Measurements from ENCODE around the gene ACAD11.

The ACAD11 gene

GRCh38 chr3:132550579-132551305 lies 108.9 kb downstream of the ACAD11 start:
- DNase-seq, result no peak

- no peak for DNase-seq
Observed at GRCh38 chr3:132549890-132550578, 109.6 kb downstream of the ACAD11 start.

- no peak for DNase-seq
Observed at GRCh38 chr3:132549169-132549568, 110.4 kb downstream of the ACAD11 start.

- no peak for DNase-seq
Observed at GRCh38 chr3:132545471-132545870, 114.1 kb downstream of the ACAD11 start.

- no peak for DNase-seq
Observed at GRCh38 chr3:132544130-132544529, 115.5 kb downstream of the ACAD11 start.

- no peak for DNase-seq
Observed at GRCh38 chr3:132543011-132543739, 116.4 kb downstream of the ACAD11 start.

- DNase-seq, result no peak
Observed at GRCh38 chr3:132542577-132542976, 117.0 kb downstream of the ACAD11 start.

- no peak for DNase-seq
Observed at GRCh38 chr3:132539681-132540080, 119.9 kb downstream of the ACAD11 start.

GRCh38 chr3:132538072-132538471 lies 121.5 kb downstream of the ACAD11 start:
- DNase-seq, result no peak

- DNase-seq, result no peak
Observed at GRCh38 chr3:132537297-132537696, 122.3 kb downstream of the ACAD11 start.

- no peak for DNase-seq
Observed at GRCh38 chr3:132536442-132537153, 123.0 kb downstream of the ACAD11 start.

GRCh38 chr3:132535575-132536441 lies 123.8 kb downstream of the ACAD11 start:
- DNase-seq, result peak; percentile 56 to 71

- DNase-seq, result no peak
Observed at GRCh38 chr3:132530624-132531023, 129.0 kb downstream of the ACAD11 start.

- DNase-seq, result no peak
Observed at GRCh38 chr3:132522353-132522752, 137.3 kb downstream of the ACAD11 start.

GRCh38 chr3:132521901-132522300 lies 137.7 kb downstream of the ACAD11 start:
- no peak for DNase-seq

- no peak for DNase-seq
Observed at GRCh38 chr3:132519914-132520313, 139.7 kb downstream of the ACAD11 start.

- no peak for DNase-seq
Observed at GRCh38 chr3:132517311-132517710, 142.3 kb downstream of the ACAD11 start.

GRCh38 chr3:132513057-132513456 lies 146.6 kb downstream of the ACAD11 start:
- DNase-seq, result no peak

GRCh38 chr3:132509506-132509905 lies 150.1 kb downstream of the ACAD11 start:
- DNase-seq, result no peak

- DNase-seq, result no peak
Observed at GRCh38 chr3:132509096-132509495, 150.5 kb downstream of the ACAD11 start.
